IPS-NIHi7 (cell line): ENCODE measurements around the gene MATK.
"Not testable (repeated sequence)": the region's sequence is repeated elsewhere in the genome, so short reads cannot be mapped to it uniquely, and the experiment has no call there.

ENCODE experiments used
- DNase-seq: peaks from one replicate; pipeline ENCODE4 v3.0.0; 2012; ENCODE audit warnings: mixed read lengths; ENCODE audit errors: extremely low spot score

The MATK gene

DNA sequence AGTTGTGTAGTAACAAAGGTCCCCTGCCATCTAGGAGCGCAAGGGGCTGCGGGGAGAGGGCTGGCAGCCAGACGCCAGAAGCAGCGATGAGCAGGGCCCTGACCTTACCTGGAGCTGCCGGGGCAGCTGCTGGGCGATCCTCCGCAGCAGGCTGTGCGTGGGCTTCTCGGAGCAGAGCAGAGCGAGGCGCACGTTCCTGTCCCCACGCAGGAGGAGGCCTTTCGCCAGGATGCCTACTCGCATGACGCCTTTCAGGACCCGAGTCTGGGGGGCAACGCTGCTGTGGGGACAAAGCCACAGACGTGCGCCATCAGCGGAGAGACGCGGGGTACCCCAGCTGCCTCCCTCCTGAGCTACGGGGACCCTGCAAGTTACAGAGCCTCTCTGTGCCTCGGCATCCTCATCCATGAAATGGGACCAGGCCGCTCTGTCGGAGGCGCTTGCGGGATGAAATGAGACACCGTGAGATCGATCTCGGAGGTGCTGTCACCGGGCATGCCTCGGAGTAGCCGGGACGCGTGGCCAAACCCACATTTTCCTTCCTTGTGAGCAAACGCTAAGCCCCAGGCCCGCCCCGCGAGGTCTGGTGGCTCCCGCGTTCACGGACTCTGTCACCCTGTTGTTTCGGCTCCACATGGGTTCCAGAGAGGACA, 30.5 kb upstream of the MATK start:
- no peak for DNase-seq

DNA sequence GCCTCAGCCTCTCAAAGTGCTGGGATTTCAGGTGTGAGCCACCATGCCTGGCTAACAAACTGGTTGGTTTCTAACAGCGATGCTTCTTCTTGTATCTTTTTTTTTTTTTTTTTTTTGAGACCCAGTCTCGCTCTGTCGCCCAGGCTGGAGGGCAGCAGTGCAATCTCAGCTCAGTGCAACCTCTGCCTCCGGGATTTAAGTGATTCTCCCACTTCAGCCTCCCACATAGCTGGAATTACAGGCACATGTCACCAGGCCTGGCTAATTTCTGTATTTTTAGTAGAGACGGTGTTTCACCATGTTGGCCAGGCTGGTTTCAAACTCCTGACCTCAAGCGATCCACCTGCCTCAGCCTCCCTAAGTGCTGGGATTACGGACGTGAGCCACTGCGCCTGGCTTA, 30.0 kb upstream of the MATK start:
- DNase-seq: not testable (repeated sequence)

DNA sequence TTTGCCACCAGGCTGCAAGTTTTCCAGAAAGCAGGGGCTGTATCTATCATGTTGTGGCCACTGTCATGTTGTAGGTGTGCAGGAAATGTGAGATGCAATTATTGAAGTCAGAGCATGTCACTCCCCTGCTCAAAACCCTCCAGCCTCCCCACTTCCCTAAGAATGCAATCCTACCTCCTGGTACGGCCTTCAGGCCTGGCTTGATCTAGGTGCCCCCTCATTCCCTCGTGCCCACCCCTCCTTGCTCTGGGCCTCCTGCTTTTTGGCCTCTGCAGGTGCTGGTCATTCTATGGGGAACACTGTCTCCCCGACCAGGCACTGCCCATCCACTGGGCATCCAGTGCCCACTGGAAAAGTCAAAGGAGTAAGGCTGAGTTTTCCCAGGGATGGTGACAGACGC, 28.5 kb upstream of the MATK start:
- no peak for DNase-seq

DNA sequence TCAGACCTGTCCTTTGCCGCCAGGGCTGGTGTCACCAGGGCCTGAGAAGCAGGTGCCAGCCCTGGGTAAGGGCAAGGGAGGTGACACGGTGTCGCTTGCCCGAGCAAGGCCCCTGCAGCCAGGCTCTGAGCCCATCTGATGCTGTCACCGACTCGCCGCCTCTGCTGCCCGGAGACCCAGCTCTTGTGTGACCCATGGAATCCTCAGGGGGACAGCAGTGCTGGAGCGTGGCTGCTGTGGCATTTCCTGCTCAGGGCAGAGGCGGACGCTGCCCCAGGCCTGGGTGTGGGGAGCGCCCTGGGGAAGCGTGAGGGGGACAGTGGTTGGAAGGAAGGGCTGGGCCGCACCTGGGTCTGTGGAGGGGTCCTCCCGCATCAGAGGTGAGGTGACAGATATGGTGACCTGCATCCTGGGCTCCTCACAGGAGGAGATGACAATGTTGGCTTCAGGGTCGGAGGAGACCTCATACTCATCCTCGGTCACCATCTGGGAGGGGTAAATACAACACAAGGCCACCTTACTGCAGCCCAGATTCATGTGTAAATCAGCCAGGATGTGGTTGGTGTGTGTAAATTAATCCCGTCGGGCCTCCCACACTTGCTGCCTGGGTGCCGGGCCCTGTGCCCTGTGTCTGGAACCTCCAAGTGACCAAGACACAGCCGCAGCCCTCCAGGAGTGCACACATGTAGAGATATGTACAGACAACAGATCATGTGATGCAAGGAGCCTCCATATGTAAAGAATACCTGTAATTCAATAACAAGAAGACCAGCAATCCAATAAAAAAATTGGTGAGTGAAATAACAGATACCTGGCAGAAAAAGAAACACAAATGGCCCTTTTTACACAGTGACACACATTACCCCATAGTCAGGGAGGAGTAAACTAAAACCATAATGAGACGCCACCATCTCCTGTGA, 27.6 kb upstream of the MATK start:
- DNase-seq: no peak

DNA sequence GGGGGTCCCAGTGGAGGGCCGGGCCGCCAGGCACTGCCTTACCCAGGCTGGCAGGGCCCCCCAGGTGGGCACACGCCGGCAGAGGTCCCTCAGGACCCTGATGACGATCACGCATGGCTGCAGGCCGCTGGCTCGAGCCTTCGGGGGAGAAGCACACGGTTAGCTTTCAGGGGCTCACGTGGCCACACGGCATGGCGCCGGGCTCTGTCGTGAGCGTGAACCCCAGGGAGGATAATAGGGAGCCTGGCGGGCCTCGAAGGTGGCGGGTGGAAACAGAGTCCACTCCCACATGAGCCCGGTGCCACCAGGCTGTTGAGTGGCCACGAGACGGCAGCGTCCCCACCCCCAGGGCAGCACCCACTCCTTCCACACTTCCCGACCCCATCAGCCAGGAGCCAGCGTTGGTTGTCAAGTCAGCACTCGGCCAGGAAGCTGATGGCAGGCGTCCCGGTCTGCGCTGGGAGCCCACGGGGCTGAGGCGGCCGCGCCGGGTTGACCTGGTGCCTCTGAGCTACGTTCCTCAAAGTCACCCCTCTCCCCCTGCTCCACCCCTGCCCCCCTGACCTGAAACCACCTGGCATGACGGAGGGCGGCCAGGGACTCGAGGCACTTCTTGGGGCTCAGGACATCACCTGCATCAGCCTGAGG, 24.7 kb upstream of the MATK start:
- no peak for DNase-seq

DNA sequence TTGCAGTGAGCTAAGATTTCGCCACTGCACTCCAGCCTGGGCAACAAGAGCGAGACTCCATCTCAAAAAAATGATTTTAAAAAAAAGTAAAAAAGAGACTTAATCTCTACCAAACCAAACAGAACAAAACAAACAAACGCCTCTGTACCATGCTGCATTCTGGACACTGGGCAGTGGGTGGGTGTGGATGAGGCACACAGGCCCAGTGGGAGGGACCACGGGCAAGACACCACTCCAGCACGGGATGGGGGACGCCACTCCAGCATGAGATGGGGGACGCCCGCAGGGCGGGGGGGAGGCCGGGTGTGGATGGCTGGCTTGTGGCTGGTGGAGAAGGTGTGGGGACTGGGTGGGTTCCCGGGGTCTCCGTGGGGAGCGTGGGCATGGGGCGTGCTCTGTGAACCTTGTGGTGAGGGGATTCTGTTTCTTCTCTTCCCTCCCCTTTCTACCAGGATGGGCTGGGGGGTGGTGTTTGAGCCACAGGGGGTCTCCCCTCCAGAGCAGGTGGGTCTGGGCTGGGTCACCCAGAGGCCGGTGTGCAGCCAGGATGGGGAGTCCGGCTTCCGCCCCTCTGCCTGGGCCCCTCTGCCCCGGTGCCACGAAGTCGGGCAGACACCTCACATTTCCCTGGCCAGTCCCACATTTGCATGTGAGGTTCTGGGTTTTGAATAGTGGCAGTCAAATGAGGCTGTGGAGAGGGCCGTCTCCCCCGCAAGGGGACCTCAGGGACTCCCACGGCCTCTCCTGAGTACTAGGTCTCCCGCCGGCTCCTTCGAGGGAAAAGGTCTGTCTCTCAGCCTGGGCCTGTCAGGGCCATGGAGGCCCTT, 23.9 kb upstream of the MATK start:
- no peak for DNase-seq

DNA sequence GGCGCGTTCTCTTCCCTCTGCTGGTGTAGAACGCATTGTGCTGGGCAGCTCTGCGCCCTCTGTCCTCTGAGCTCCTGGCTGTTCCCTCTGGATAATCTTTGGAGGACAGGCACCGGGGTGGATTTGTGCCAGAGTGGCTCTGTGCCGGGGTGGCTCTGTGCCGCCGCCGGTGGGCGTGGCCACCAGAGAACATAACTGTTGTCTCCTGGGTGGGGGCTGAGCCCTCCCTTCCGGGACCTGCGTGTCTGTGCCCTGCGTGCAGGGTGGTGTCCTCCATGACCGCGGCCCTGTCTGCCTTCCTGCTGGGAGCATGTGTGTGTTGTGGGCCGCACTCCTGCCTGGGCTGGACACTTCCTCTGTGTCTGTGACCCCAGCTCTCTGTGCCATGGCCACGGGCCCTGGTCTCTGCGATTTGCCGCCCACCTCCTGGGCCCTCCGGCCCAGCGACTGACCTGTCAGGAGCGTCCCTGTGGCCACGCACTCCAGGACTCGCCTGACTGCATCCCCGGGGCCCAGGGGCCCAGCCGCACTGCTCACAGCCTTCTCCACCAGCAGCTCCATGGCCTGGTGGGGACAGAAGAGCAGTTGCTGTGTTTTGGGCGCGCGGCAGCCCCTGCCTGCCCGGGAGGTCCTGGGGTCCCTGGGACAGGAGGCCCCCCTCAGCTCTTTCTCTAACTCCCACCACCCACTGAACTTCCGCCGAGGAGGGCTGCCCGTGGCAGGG, 22.4 kb upstream of the MATK start:
- no peak for DNase-seq

DNA sequence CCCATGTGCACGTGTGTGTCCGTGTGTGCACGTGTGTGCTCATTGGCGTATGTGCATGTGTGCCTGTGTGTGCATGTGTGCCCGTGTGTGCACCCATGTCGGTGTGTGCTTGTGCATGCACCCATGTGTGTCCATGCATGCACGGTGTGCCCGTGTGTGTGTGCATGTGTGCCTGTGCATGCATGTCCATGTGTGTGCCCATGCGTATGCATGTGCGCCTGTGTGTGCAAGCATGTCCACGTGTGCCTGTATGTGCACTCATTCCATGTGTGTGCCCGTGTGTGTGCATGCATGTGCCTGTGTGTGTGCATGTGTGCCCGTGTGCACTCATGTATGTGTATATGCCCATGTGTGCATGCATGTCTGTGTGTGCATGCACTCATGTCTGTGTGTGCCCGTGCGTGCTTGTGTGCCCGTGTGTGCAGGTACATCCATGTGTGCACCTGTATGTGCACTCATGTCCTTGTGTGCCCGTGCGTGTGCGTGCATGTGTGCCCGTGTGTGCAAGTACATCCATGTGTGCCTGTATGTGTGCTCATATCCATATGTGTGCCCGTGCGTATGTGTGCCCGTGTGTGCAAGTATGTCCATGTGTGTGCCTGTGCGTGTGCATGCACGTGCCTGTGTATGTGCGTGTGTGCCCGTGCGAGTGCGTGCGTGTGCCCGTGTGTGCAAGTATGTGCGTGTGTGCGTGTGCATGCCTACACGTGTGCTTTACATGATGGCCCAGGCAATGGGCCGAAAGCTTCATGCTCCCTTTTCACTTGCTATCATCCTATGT, 21.6 kb upstream of the MATK start:
- no peak for DNase-seq

DNA sequence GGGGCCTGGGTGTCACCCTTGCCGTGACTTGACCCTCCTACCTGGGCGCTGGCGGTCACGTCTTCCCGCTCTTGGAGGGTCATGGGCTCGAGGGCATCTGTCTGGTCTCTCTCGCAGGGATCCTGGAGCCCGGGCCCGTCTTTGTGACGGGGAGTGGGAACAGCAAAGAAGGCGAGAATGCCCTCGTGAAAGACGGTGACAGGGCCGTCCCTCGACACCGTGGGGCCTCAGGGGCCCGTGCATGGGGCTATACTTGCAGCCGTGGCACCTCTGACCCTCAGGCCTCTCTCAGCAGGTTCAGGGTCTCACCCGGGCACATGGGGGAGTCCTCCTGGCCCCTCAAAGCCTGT, 20.9 kb upstream of the MATK start:
- no peak for DNase-seq

DNA sequence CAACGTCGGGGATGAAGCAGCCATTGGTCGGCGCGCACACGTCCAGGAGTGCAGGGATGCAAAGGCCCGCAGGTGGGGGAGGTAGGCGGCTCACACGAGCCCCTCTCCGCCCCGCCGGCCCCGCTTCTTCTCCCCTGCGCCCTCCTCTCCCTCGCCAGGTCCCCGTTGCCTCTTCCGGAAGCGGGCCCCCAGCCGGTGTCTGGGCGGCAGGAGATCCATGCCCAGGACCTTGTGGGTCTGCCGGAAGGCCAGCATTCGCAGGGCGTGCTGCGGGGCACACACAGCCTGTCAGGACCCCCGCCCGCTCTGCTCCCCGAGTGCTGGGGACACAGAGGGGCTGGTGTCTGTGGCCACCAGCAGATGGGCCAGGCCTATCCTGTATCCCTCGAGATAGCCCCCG, 19.7 kb upstream of the MATK start:
- DNase-seq: no peak

DNA sequence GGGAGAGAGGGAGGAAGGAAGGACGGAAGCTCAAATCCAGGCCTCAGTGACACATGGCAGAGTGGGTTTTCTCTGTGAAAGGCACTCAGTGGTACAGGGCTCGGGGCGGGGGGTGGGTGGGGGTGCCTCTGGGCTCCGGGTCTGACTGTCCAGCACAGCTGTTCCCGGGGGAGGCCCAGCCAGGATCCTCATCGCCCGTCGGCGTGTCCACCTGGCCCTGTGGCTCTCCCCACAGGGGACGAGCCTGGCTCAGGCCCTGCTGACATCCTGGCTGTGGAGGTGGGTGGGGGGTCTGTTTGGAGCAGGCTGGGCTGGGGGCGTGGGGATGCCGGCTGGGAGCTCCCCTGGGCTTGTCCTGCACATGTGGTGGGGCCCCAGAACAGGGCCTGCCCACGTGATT, 18.2 kb upstream of the MATK start:
- DNase-seq: no peak

DNA sequence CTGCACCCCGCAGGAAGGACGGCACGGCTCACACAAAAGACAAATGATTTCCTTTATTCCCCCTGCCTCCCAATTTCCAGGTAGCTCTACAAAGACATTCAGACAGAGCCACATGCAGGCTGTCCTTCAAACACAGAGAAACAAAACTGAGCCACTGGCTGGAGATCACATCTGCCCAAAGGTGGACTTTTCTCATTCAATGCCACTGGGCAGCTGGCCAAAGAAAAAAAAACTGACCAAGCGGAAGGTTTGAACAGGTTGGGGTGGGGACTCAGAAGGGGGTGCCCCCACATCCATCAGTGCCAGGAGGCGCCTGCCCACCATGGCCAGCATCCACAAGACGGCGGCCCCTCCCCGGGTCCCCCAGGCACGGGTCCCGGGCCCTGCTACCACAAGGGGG, 17.8 kb upstream of the MATK start:
- DNase-seq: no peak

DNA sequence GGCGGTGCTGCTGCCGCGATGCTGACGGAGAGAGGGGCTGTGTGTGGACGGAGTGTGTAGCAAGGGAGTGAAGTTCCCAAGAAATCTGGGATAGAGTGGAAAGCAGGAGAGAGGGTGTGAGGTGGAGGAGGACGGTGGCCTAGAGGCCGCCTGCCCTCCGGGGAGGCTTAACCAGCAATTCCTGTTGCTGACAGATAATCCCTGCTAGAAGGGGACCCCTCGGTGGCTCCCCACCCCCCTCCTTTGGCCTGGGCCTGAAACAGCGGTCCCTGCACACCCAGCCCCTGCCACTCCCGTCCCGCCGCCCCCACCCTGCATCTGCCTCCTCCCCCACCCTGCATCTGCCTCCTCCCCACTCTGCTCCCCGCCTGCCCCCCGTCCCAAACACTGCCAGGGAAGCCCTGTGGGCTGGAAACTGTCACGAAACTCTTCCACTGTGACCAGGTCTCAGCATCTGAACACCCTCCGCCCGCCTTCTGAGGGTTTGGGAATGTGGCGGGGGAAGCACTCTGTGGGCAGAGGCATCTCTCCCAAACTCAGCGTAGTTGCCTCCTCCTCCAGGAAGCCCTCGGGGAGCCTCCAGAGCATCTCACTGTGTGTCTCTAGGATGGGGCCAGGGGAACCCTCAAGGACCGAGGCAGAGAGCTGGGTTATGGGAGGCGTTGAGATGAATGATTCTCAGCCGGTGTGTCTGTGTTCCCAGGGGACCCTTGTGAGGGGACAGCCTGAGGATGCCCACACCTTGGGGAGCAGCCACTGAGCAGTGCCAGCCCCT, 17.1 kb upstream of the MATK start:
- no peak for DNase-seq

DNA sequence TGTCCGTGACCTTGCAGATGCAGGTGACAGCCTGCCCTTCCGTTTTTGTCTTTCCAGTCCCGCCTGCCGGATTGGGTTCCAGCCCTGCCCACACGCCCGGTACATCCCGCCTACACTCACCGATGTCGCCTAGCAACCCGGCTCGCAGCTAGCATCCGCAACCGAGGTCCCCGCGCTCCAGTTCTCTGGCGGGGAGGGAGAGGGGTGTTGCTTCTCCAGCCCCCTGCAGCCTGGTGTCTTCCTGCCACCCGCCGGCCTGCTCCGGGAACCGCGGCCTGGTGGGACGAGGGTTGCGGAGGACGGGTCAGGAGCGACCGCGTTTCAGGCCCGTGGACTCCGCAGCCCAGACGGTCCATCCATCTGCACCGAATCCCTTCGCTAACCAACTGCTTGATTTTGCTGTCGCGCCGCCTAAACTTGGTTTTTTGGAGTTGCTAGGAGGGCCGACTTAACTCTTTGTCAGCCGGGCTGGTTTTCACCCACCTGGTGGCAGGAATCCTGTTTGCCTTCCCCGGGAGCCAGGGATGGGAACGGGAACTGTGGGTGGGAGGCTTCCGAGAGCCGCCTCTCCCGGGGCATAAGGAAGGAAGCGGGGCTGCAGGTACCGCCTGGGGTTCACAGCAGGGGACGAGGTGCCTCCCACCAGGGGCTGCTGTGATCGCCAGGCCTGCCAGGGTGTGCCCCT, 15.4 kb upstream of the MATK start:
- DNase-seq: peak; percentile 77

DNA sequence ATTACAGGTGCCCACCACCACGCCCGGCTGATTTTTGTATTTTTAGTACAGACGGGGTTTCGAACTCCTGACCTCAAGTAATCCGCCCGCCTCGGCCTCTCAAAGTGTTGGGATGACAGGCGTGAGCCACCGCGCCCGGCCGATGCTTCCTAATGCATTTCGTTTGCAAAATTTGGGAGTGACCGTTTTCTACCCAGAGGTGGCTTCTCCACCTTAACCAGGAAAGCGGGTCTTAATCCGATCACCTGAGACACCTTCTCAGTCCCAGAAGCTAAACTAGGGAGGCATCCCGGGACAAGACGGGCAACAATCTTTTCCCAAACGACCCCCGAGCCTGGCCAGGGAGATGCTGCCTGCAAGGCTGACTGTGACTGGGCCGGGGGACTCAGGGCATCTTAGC, 14.8 kb upstream of the MATK start:
- no peak for DNase-seq

DNA sequence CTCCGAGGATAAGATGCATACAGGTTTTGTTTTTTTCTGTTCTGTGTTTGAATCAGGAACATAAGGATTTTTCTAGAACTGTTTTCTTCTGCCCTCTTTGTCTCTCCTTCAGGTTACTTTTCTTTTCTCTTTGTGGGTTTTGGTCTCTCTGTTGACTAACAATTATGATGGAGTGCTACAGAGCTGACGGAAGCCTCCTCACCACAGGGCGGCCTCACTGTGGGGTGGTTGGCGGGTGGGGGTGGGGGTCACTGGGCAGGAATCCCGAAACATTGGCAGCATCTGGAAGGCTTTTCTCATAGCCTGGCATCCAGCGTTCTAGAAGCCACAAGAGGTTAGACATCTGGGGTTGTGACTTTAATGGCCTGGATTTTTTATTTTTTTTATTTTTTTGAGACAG, 12.0 kb upstream of the MATK start:
- no peak for DNase-seq

DNA sequence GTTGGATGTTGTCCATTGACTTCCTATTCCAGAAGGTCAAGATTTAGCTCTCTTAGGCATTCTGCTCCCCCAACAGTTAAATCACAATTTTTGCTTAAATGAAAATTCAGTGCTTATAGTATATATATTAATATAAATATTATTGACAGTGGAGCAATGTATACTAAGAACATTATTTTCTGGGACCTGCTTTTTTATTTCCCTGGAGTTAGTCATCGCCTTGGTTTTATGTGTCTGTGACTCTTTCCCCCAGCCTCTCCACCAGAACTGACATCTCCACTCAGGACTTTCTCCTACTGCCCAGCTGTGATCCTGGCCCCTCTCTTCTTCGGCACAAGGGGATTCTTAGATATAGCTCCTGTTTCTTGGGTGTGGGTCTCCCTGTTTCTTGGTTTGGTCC, 10.2 kb upstream of the MATK start:
- no peak for DNase-seq

DNA sequence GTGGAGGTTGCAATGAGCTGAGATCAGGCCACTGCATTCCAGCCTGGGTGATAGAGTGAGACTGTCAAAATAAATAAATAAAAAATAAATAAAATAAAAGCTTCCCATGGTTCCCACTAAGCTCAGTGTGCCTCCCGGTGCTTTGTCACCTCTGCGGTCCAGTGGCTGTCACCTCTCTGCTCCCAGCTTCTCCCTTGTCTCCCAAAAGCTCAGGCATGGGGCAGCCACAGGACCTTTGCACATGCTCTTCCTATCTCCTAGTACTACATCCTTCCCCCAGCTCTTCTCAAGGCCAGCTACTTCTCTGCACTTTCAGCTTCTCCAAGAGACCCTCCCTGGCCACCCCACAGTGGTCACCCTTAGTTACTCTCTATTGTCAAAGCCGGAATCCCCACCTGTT, 7.6 kb upstream of the MATK start:
- no peak for DNase-seq

DNA sequence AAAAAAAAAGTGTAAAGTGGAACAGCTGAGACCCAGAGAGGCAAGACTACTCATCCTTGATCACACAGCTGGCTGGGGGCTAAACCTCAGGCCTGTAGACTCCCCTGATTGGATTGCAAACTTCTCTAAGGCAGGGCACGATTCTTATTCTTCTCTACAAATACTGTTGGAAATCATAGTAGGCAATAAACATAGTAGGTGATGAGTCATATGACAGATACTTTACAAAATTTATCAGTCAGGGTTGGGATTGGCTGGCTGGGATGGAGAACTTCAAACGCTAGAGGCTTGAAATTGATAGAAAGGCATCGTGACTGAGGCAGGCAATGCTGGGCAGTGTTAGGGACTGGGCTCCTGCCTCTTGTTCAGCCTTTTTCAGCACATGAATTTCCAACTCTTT, 5.9 kb upstream of the MATK start:
- no peak for DNase-seq
